Esophagus muscularis mucosa (tissue), 3 donors: Measurements from ENCODE around the gene NRSN1.

Experiments used
- CTCF ChIP-seq, 3 experiments: fragments of 200-600 bp in 2 of 3; fragments of 450-650 bp in 1 of 3; sonication (generic) in 2 of 3; IDR thresholded peaks; one replicate each; pipeline ENCODE4 v1.5.1; 2017 to 2019; ENCODE audit warnings: antibody characterized with exemption in 3 of 3, mild to moderate bottlenecking in 2 of 3, moderate library complexity in 1 of 3
- POLR2A ChIP-seq: fragments of 450-650 bp; IDR thresholded peaks from one replicate; pipeline ENCODE4 v1.6.1; 2017; ENCODE audit warnings: antibody characterized with exemption, moderate library complexity, mild to moderate bottlenecking, low read depth
- POLR2AphosphoS5 ChIP-seq, 2 donors: sonication (generic); formaldehyde crosslinking; IDR thresholded peaks; one replicate each; pipeline ENCODE4 v1.6.1; 2017; ENCODE audit warnings: antibody characterized with exemption in 2 of 2

DNA sequence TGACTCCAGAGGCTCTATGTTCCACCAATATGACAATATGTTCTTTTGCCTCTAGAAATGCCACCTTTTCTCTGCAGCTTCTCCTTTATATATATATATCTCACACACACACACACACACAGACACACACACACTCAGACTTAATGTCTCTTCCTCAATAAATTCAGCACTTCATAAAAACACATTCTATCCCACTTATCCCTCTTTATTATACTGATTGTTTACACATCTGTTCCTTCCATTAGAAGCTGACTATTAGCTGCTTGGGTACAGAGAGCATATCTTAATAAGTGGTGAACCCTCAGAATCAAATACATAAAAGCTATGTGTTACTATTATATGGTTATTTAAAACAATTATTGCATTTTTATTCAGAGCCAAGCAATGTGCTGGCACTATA, 23.3 kb downstream of the NRSN1 start:
- no peak for TF ChIP-seq CTCF (IDR thresholded peaks at IDR 0.05)
- TF ChIP-seq POLR2AphosphoS5 (IDR thresholded peaks at IDR 0.05), result no peak
- no peak for TF ChIP-seq POLR2A
